HL-60/S4 (cell line): ENCODE data around the gene MAP3K7.
"Not testable (repeated sequence)": the region's sequence is repeated elsewhere in the genome, so short reads cannot be mapped to it uniquely, and the experiment has no call there.

Experiments
- in situ Hi-C: fragments of 300-500 bp; cut with MboI; formaldehyde crosslinking; loops from 2 replicates; pipeline ENCODE4 v1.14.3; 2022; ENCODE audit warnings: low sequenced_read_pairs

Gene MAP3K7

DNA sequence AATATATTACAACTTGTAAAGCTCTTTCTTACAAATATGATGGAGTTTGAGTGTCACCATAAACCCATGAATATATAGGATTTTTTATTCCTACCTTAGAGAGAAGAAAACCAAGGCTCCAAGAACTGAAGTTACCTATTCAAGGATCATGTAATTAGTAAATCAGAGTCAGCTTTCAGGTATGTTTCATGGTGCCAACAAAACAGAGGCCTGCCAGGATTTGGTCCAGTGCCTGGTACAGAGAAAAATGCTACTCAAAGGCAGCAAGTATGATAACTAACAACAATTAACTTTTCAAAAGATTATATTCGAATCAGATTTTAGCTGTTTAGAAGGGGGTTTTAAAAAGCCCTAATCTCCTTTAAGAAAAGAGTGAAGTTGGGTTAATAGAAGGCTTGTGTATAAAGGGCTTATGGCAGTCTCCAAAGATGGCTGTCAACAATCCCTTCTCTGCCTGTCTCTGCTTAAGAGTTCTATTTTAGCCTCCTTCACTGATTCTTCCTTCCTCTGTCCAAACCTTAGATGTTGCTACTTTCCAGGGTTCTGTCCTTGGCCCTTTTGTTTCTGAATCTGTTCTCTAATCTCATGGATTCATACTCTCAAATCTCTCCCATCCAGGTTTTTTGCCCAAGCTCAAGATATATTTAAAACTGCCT lies 7.8 kb downstream of the MAP3K7 start:
- in situ Hi-C loops, result no loop called here

DNA sequence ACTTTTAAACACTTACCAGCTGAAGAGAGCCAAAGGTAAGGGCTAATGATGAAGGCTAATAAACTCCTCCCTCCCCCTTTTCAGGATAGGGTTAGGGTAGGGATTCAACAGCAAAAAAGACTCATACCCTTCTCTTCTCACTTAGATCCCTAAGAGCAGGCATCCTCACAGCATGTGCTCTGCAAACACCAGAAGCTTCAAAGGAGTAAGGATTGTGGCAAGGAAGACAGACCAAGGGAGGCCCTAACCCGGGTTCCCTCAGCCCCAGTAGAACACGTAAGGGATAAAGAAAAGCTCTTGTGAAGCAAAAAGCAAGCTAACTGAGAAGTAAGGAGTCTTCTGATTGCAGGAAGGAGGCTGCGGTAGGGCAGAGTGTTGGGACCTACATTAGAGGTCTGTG lies 11.6 kb downstream of the MAP3K7 start:
- in situ Hi-C loops, result no loop called here

DNA sequence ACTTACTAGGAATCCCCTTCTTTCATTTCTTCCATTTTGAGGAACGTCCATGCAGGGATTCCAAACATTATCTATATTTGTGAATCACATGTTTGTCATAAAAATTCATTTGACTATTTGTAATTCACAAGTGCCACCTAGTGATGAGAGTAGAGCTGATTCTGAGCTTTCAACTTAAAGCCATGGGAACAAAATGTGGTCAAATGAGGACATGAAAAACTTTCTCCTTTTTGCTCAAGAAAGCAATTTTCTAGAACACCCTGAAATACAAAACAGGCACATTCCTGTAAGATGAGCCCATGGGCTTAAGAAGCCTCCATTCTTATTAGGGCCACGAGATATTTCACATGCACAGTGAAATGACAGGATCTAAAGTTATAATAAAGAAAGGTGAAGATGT lies 12.3 kb downstream of the MAP3K7 start:
- in situ Hi-C loops, result no loop called here

DNA sequence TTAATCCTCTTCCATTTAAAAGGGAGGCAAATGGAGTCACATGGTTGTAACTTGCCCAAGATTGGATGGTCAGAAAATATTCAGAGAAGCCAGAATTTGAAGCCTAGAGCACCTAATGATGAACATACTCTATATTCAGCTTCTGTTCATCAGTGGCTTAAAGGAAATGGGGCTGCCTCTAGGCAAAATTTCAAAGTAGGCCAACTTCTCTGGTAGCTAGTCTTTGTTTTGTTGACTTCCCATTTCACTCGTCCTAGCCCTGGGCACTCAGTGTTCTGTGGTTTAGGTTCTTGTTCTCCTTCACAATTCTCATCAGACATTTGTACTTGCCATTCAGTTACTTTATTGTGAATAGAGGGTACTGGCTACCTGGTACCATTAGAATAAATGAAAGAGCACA lies 13.2 kb downstream of the MAP3K7 start:
- in situ Hi-C loops, result no loop called here

DNA sequence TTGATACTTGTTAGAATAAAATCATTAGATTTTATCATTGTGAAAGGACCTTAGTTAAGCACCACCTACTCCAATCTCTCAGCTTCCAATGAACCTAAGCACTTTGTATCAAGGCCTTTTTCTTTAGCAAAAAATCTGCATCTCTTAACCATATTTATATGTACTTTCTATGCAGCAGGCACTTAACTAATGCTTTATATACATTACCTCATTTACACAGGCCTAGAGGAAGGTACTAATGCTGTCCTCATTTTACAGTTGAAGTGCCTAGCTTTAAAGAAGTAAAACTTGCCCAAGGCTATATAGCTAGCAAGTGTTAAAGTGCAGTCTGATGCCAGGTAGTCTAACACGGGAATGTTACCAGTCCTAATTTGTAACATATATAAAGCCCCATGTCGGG lies 14.0 kb downstream of the MAP3K7 start:
- in situ Hi-C loops, result no loop called here

DNA sequence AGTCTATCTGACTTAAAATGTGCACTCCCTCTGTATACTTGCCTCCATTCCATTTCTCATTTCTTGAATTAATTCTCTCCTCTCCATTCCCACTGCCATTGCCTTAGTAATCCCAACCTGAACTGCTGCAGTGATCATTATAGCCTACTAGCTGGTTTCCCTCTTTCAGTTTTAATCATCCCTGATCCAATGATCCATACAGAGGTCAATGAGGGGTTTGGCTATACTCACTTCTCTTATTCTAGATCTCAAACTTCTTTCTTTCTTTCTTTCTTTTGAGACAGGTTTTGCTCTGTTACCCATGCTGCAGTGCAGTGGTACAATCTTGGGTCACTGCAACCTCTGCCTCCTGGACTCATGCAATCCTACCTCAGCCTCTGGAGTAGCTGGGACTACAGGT lies 17.6 kb downstream of the MAP3K7 start:
- in situ Hi-C loops, result no loop called here

DNA sequence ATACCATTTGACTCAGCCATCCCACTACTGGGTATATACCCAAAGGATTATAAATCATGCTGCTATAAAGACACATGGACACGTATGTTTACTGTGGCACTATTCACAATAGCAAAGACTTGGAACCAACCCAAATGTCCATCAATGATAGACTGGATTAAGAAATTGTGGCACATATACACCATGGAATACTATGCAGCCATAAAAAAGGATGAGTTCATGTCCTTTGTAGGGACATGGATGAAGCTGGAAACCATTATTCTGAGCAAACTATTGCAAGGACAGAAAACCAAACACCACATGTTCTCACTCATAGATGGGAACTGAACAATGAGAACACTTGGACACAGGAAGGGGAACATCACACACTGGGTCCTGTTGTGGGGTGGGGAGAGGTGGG lies 19.2 kb downstream of the MAP3K7 start:
- in situ Hi-C loops, result not testable (repeated sequence)

DNA sequence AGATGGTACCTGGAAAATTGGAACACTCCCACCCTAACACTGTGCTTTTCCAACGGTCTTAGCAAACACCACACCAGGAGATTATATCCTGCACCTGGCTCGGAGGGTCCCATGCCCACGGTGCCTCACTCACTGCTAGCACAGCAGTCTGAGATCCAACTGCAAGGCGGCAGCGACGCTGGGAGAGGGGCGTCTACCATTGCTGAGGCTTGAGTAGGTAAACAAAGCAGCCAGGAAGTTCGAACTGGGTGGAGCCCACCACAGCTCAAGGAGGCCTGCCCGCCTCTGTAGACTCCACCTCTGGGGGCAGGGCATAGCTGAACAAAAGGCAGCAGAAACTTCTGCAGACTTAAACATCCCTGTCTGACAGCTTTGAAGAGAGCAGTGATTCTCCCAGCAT lies 24.5 kb downstream of the MAP3K7 start:
- in situ Hi-C loops, result not testable (repeated sequence)

DNA sequence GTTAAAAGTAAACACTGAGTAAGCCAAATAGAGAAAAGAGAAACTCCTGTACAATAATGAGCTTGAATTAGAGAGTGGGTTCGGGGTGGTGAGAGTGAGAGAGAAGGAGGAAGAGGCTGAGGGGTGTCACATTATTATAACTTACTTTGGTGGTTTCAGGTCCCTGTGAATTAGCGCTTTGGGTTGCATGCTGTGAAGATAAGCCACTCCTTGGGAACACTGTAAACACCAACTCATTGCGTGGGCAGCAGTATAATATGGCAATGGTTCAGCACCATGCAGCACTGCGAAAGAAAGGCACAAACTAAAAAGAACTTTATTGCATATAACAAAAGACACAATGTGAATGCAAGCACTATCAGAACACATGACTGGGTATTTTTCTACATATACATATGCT lies 26.9 kb downstream of the MAP3K7 start:
- in situ Hi-C loops, result no loop called here

DNA sequence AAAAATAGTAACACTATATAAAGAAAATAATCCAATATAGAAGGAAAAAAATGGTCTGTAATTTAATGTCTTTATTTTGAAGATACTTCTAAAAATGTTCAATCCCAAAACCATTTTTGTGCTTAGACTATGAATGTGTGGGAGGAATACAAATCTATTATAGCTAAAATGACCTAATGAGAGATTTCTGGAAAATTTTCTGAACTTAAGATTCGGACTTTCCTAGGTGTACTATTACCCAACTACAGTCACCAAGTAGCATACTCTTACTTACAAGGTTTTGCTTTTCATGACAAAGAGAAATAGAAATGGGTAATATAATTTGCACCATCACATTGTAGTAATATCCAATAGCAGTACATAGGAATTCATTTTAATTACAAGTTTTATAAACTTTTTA lies 29.9 kb downstream of the MAP3K7 start:
- in situ Hi-C loops, result no loop called here

DNA sequence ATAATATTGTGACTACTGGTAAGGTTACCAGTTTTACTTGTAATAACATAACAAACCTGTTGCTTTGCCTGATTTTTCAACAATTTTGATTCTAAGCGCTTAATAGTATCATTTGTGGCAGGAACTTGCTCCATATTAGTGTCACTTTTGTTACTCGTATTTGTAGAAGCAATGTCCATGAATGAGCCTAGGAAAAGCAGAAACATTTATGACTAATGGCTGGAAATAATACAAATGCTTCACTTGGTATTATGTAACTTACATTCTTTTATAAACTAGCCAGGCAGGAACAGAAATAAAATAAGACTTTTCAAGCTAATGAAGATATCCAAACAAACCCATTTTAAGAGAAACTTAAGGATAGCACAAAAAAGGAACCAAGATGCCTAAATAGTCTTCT lies 38.9 kb downstream of the MAP3K7 start:
- in situ Hi-C loops, result no loop called here

DNA sequence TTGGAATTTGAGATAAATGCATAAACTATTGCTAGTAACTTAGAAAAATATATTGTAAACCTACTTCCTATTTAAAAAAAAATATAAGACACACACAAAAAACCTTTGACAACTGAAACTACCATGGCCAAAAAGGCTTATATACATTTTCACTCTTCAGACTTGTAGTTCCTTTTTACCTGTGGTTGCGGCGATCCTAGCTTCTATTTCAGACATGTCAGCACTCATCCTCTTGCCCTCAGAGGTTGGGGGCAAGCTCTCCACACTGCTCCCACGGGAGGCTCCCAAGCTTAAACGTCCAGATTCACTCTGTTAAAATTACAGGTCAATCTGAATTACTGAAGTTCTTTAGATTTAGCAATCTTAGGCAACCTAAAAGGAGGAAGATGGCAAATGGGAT lies 39.8 kb downstream of the MAP3K7 start:
- in situ Hi-C loops, result no loop called here

DNA sequence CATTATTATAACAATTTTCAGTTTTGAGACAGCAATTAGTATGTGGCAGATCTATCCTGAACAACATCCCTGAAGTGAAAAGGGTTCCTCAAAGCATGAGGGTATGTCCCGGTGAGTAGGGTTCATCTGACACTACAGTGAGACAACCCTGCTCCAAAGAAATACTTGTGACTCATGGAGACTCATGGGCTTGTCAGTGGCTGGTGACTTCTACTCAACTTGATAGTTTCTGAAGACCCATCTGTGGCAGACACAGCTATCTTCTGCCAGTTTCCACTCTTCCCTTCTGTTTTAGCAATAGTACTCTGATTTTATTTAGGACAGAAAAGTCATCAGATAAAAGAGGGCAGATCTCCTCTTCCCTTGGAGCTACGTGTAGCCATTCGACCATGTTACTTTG lies 41.4 kb downstream of the MAP3K7 start:
- in situ Hi-C loops, result no loop called here

DNA sequence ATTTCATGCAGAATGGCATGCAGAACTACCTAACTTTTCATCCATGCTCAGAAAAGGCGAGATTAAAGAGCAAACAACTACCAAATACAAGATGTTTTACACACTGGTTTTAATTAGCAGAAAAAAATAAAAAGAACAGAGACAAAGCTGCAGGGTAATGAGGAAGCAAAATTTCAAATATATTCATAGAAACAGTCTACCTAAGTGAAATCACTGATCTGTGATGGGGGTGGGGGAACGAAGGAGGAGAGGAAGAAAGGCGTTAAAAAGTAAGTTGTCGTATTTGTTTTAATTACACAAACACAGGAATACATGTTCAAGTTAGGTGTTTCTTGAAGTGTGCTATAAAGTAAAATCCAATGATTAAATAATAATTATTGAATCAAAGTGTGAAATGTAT lies 42.1 kb downstream of the MAP3K7 start:
- in situ Hi-C loops, result no loop called here

DNA sequence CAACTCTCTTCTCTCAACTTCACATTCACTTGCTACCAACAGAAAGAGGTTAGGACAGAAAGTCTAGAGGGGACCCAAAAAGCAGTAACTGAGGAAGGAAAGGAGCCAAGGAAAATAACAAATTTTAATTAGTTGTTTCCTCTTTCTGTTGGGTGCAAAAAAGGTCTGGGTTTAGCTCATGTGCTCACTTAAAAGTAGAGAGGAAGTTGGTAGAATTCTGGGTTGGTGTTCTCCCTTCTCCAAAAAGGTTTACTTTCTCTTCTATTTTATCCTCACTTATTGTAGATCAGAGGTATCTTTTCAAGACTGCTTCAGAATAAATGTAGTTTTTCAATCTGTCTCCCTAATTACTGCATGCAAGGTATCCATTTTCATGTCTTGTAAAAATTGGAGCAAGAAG lies 42.8 kb downstream of the MAP3K7 start:
- in situ Hi-C loops, result no loop called here

DNA sequence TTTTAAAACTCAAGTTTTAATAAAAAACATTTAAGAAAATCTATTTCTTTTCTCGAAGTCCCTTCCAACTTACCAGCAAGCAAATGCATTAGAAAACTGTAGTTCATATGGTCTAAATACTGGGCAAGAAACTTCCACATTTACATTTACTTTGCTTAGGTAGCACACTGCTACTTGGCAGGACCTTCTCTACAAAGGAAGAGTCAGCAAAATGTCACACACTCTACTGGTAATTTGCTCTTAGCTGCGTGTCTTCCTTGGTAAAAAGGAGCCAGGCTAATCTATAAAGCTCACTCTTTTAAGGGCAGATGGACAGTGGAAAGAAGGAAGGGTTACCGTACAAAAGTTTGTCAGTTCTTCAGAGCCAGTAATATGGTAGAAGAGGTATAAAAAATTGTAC lies 45.7 kb downstream of the MAP3K7 start:
- in situ Hi-C loops, result no loop called here

DNA sequence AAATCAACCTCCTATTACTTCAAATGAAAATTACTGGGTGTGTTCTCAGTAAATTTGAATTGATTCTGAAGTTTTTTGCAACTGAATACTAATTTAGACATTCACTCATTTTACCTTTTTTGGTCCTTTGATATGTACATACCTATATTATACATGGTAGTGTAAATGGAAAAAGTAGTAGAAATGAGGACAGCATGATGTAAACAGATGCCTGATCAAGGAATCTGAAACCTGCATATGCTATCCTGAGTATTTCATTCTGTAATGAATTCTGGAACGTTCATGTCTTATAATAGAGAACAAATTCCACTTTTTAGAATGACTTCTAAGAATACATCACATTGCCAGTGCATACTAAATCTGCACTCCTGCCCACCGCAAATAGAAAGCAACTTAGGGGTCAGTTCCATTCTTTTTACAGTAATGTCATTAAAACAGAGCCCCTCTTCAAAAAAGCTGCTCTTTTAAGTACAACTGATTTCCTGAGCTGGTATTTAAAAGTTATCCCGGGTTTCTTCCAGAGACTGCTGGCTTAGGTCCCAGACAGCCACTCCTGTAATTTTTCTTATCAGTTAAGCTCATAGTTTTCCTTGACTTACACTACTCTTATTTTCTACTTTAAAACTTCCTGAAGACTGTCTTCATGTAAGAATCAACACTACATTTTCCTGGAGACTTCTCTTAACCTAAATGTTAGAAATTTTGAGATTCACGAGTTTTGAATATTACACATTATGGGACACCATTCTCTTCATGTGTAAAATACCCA lies 48.4 kb downstream of the MAP3K7 start:
- in situ Hi-C loops, result no loop called here

DNA sequence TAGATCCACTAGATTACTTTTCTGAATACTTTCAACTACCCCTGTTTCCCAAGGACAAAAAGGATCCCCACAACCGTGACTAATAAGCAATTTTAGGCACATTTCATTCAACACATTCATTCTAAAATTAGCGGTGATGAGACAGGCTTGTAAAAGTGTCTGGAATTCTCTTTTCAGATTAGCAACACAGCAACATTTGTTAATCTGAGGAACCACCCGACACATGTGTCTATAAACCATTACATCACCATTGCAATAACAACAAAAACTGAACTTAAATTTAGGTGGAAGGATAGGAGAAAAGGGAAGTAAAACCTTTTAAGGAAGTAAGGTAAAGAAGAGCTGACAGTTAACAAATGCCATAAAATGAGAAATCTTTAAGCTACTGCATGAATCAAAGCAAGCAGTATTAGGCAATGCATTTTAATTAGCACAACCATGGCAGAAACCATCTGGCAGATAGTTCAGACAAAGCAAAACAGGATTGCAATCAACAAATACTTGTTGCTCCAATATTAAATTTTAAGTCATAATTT lies 49.1 kb downstream of the MAP3K7 start:
- in situ Hi-C loops, result no loop called here

DNA sequence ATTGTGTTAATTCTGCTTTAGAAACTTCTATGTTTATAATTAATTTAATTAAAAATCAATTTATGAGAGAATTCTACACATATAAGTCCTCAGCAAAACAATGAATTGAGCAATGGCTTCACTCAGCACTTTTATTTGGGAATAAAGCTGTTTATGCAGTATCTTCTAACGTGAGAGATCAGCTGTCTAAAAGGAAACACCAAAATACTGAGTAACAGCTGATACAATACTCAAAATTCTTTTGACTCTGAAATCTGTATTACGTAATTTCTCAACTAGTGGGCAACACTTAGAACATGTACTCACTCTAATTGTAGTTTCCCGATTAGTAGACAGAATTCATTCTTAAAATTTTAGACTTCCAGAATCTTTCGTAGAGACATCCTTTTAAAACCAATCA lies 49.8 kb downstream of the MAP3K7 start:
- in situ Hi-C loops, result no loop called here

DNA sequence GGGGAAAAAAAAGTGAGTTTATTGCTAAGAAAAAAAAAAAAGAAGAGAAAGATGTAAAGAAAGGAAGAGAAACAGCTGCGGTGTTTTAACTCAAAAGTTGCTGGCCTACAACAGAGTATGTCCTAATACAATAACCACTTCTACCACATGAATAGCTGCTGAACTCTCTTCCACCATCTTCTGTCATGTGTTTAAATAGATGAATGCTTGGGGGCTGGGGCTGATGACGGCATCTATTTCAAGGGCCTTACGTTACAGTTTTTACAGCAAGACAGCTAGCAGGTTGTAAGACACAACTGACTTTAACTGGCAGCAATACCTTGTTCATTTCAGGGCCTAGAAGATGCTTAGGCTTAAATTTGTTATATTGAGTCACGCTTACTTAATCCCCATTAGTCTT lies 50.4 kb downstream of the MAP3K7 start:
- in situ Hi-C loops, result no loop called here

DNA sequence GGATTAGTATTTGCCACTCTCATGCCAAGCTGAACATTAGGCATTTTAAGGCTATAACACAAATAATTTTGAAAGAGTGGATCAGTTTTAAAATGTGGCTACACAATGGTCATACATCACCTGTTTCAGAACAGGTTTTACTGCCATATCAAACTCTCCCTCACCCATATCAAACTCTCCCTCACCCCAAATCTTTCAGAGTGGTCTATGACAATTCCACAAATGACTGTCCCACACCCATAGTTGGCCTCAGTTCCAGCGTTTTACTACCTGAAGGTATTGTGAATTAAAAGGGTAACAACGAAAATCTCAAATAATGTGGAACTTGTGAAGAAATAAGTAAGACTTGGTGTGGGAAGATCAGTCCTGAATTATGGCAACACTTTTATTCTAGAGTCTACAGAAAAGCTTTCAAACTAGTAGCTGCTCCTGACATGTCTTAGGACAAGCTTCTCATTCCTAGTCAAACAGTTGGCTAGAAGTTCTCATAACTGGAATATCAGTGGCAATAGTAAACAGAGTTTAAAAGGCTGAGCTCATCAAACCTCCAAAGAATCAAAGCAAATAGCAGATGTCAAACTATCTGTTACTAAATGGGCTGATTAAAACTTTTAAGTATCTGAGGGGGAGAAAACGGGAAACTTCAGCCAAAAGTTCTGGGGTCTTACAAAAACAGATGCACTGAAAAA lies 52.4 kb downstream of the MAP3K7 start:
- in situ Hi-C loops, result no loop called here
